Neural cell (in vitro differentiated cells): ENCODE data around the gene PTPRN2. TPM values are rescaled to one million over a fixed set of nuclear protein-coding genes. Genes with fewer than 3 reads are reported as not detected.

Source experiments
- H2AFZ ChIP-seq: fragments of 200-600, 300-800 bp; sonication (generic), shearing (Covaris generic); 2 replicates; pipeline ENCODE4 v1.6.0; 2014; ENCODE audit warnings: low read depth, mild to moderate bottlenecking, antibody characterized with exemption, low read length, moderate library complexity
- H3F3A ChIP-seq: fragments of 200-600 bp; shearing (Covaris generic); 2 replicates; pipeline ENCODE4 v1.6.1; 2016; ENCODE audit warnings: mild to moderate bottlenecking, moderate library complexity, mixed read lengths, antibody characterized with exemption, low read length; ENCODE audit not compliant: insufficient read depth, poor library complexity, severe bottlenecking
- H3K27ac ChIP-seq: fragments of 200-600, 300-800 bp; sonication (generic), shearing (Covaris generic); 2 replicates; pipeline ENCODE4 v1.5.1; 2014; ENCODE audit warnings: mild to moderate bottlenecking, low read length, moderate library complexity
- H3K27me3 ChIP-seq: fragments of 300-800, 200-600 bp; sonication (generic), shearing (Covaris generic); 2 replicates; pipeline ENCODE4 v1.6.0; 2014; ENCODE audit warnings: mild to moderate bottlenecking, low read depth, low read length, moderate library complexity; ENCODE audit not compliant: insufficient read depth
- H3K36me3 ChIP-seq: fragments of 300-800, 200-600 bp; sonication (generic), shearing (Covaris generic); 2 replicates; pipeline ENCODE4 v1.5.1; 2014; ENCODE audit warnings: mild to moderate bottlenecking, antibody characterized with exemption, low read length, moderate library complexity; ENCODE audit not compliant: insufficient read depth
- H3K4me2 ChIP-seq: fragments of 300-800, 200-600 bp; sonication (generic), shearing (Covaris generic); 2 replicates; pipeline ENCODE4 v1.6.0; 2014; ENCODE audit warnings: mild to moderate bottlenecking, low read length
- H3K4me3 ChIP-seq: fragments of 300-800, 200-600 bp; sonication (generic), shearing (Covaris generic); 2 replicates; pipeline ENCODE4 v1.5.1; 2014; ENCODE audit warnings: mild to moderate bottlenecking, low read length, moderate library complexity
- H3K79me2 ChIP-seq: fragments of 200-600 bp; shearing (Covaris generic); replicated peaks from 2 replicates; pipeline ENCODE4 v1.6.0; 2014; ENCODE audit warnings: mild to moderate bottlenecking, low read length, moderate library complexity; ENCODE audit not compliant: insufficient read depth
- H3K9ac ChIP-seq: fragments of 300-800, 200-600 bp; sonication (generic), shearing (Covaris generic); 2 replicates; pipeline ENCODE4 v1.6.1; 2016; ENCODE audit warnings: mild to moderate bottlenecking, low read length, mixed read lengths
- H3K9me2 ChIP-seq: fragments of 200-600 bp; shearing (Covaris generic); 2 replicates; pipeline ENCODE4 v1.6.1; 2016; ENCODE audit warnings: mild to moderate bottlenecking, low read length, mixed read lengths; ENCODE audit not compliant: insufficient read depth
- H3K9me3 ChIP-seq: fragments of 200-600, 300-800 bp; sonication (generic), shearing (Covaris generic); 2 replicates; pipeline ENCODE4 v1.6.1; 2016; ENCODE audit warnings: mild to moderate bottlenecking, mixed run types, low read length, moderate library complexity, mixed read lengths
- H4K20me1 ChIP-seq: fragments of 200-600 bp; shearing (Covaris generic); 2 replicates; pipeline ENCODE4 v1.6.1; 2016; ENCODE audit warnings: mild to moderate bottlenecking, mixed run types; ENCODE audit not compliant: insufficient read depth
- CTCF ChIP-seq: fragments of 450-650 bp; IDR thresholded peaks from 2 replicates; pipeline ENCODE4 v1.5.1; 2014; ENCODE audit warnings: antibody characterized with exemption, mild to moderate bottlenecking, moderate library complexity; ENCODE audit not compliant: poor library complexity, severe bottlenecking
- EP300 ChIP-seq: fragments of 450-650 bp; conservative IDR thresholded peaks from 2 replicates; pipeline ENCODE4 v1.6.1; 2014; ENCODE audit warnings: antibody characterized with exemption, mild to moderate bottlenecking, moderate library complexity; ENCODE audit not compliant: poor library complexity, severe bottlenecking
- EZH2 ChIP-seq: fragments of 200-600, 300-800 bp; shearing (Covaris generic), sonication (generic); IDR thresholded peaks from 2 replicates; pipeline ENCODE4 v1.6.1; 2014; ENCODE audit warnings: antibody characterized with exemption, low read length, borderline replicate concordance, mild to moderate bottlenecking; ENCODE audit not compliant: insufficient read depth, poor library complexity, severe bottlenecking
- MXI1 ChIP-seq: fragments of 450-650 bp; conservative IDR thresholded peaks from 2 replicates; pipeline ENCODE4 v1.6.1; 2014; ENCODE audit warnings: antibody characterized with exemption, mild to moderate bottlenecking; ENCODE audit not compliant: poor library complexity, severe bottlenecking
- POLR2AphosphoS5 ChIP-seq: IDR thresholded peaks from 2 replicates; pipeline ENCODE4 v1.6.1; 2012
- RAD21 ChIP-seq: fragments of 450-650 bp; conservative IDR thresholded peaks from 2 replicates; pipeline ENCODE4 v1.6.1; 2014; ENCODE audit warnings: antibody characterized with exemption, mild to moderate bottlenecking, moderate library complexity
- REST ChIP-seq: IDR thresholded peaks from 2 replicates; pipeline ENCODE4 v1.6.1; 2012; ENCODE audit warnings: borderline replicate concordance
- SMC3 ChIP-seq: fragments of 450-650 bp; conservative IDR thresholded peaks from 2 replicates; pipeline ENCODE4 v1.6.1; 2014; ENCODE audit warnings: antibody characterized with exemption, mild to moderate bottlenecking, moderate library complexity; ENCODE audit not compliant: poor library complexity
- TAF1 ChIP-seq: IDR thresholded peaks from 2 replicates; pipeline ENCODE4 v1.6.1; 2012; ENCODE audit warnings: low read depth
- polyA plus RNA-seq: library from polyadenylated mRNA; depleted of rRNA; stranded (reverse); fragments of >200 nt; gene quantifications from 2 replicates; pipeline ENCODE4 v1.2.3, GENCODE V29; 2014

PTPRN2 gene
- polyA plus RNA-seq, 1 donor from 2014 or later, result 31.0 TPM

GRCh38 chr7:157855452-157856213 is 732.0 kb downstream of the PTPRN2 start:
- Histone ChIP-seq H3K9ac (no peak overlapping the region), H3K9me2 (no peaks in the 10 kb centered on the region), H3K9me3 (no peaks in the 10 kb centered on the region), H3K79me2 (no peaks in the 10 kb centered on the region), H3F3A (no peaks in the 10 kb centered on the region), H3K4me3 (no peak overlapping the region), H3K4me2 (no peak overlapping the region), H3K27me3 (no peaks in the 10 kb centered on the region), H2AFZ (no peak overlapping the region), H4K20me1 (no peaks in the 10 kb centered on the region), H3K27ac (no peak overlapping the region), H3K36me3 (no peaks in the 10 kb centered on the region)
- TF ChIP-seq MXI1 (no peak), TAF1 (no peak), EZH2 (no peak), EP300 (no peak), REST (no peak), SMC3 (no peak), RAD21 (no peak), POLR2AphosphoS5 (no peak), CTCF (no peak)

GRCh38 chr7:157855016-157855415 is 732.6 kb downstream of the PTPRN2 start:
- no peaks in the 10 kb centered on the region for H3K79me2 ChIP-seq
- H3K27me3 ChIP-seq, result no peaks in the 10 kb centered on the region
- H4K20me1 ChIP-seq, result no peaks in the 10 kb centered on the region
- no peak overlapping the region for H2AFZ ChIP-seq
- no peak overlapping the region for H3K9ac ChIP-seq
- no peak overlapping the region for H3K27ac ChIP-seq
- no peaks in the 10 kb centered on the region for H3K9me2 ChIP-seq
- no peak overlapping the region for H3K4me3 ChIP-seq
- no peaks in the 10 kb centered on the region for H3F3A ChIP-seq
- TF ChIP-seq POLR2AphosphoS5 (no peak), TAF1 (no peak), EZH2 (no peak), CTCF (no peak), RAD21 (no peak), MXI1 (no peak), REST (no peak), SMC3 (no peak), EP300 (no peak)
- no peaks in the 10 kb centered on the region for H3K9me3 ChIP-seq
- no peaks in the 10 kb centered on the region for H3K36me3 ChIP-seq
- H3K4me2 ChIP-seq, result no peak overlapping the region
